H9 (cell line): ENCODE data around the gene KLHDC8A. TPM values are rescaled to one million over a fixed set of nuclear protein-coding genes. Genes with fewer than 3 reads are reported as not detected.

Experiments used
- DNase-seq: peaks from one replicate; pipeline ENCODE4 v3.0.0-alpha.2; 2017
- H2AFZ ChIP-seq: one replicate; pipeline ENCODE4 v1.6.1; 2013; ENCODE audit warnings: mild to moderate bottlenecking, low read length, control low read depth, moderate library complexity
- H2AK5ac ChIP-seq: 2 replicates; pipeline ENCODE4 v1.6.1; 2013; ENCODE audit warnings: low read length, control low read depth, mixed read lengths; ENCODE audit not compliant: insufficient read length
- H2BK120ac ChIP-seq: one replicate; pipeline ENCODE4 v1.6.1; 2013; ENCODE audit warnings: low read depth, mild to moderate bottlenecking, low read length, control low read depth, inconsistent platforms; ENCODE audit not compliant: poor library complexity, severe bottlenecking
- H2BK12ac ChIP-seq: 2 replicates; pipeline ENCODE4 v1.6.1; 2013; ENCODE audit warnings: low read length, control low read depth, mixed read lengths, low read depth; ENCODE audit not compliant: insufficient read length
- H2BK15ac ChIP-seq: 2 replicates; pipeline ENCODE4 v1.6.1; 2013; ENCODE audit warnings: low read depth, low read length, control low read depth
- H2BK20ac ChIP-seq: one replicate; pipeline ENCODE4 v1.6.1; 2013; ENCODE audit warnings: low read depth, mild to moderate bottlenecking, low read length, control low read depth, inconsistent platforms; ENCODE audit not compliant: poor library complexity, severe bottlenecking
- H2BK5ac ChIP-seq: 2 replicates; pipeline ENCODE4 v1.6.1; 2013; ENCODE audit warnings: low read length, control low read depth, mixed read lengths; ENCODE audit not compliant: insufficient read length
- H3K14ac ChIP-seq: 2 replicates; pipeline ENCODE4 v1.6.1; 2013; ENCODE audit warnings: low read length, control low read depth; ENCODE audit not compliant: insufficient read depth
- H3K18ac ChIP-seq: 2 replicates; pipeline ENCODE4 v1.6.1; 2013; ENCODE audit warnings: low read depth, mild to moderate bottlenecking, mixed read lengths, low read length, control low read depth; ENCODE audit not compliant: insufficient read length
- H3K23ac ChIP-seq: 2 replicates; pipeline ENCODE4 v1.6.1; 2013; ENCODE audit warnings: low read length, control low read depth, mixed read lengths, low read depth; ENCODE audit not compliant: insufficient read length
- H3K23me2 ChIP-seq: 2 replicates; pipeline ENCODE4 v1.6.1; 2013; ENCODE audit warnings: low read depth, mild to moderate bottlenecking, mixed read lengths, low read length, control low read depth; ENCODE audit not compliant: insufficient read length, poor library complexity, severe bottlenecking
- H3K27ac ChIP-seq: 2 replicates; pipeline ENCODE4 v1.5.1; 2013; ENCODE audit warnings: low read length, control low read depth, mixed read lengths, low read depth; ENCODE audit not compliant: insufficient read length
- H3K27me3 ChIP-seq: 2 replicates; pipeline ENCODE4 v1.6.1; 2013; ENCODE audit warnings: low read length, control low read depth, inconsistent platforms; ENCODE audit not compliant: insufficient read depth
- H3K4ac ChIP-seq: 2 replicates; pipeline ENCODE4 v1.6.1; 2013; ENCODE audit warnings: low read depth, mild to moderate bottlenecking, control low read depth, inconsistent platforms, low read length, moderate library complexity
- H3K4me1 ChIP-seq: 2 replicates; pipeline ENCODE4 v1.6.1; 2013; ENCODE audit warnings: low read length, control low read depth, inconsistent platforms; ENCODE audit not compliant: insufficient read depth
- H3K4me2 ChIP-seq: 2 replicates; pipeline ENCODE4 v1.6.1; 2013; ENCODE audit warnings: low read length, control low read depth, mixed read lengths; ENCODE audit not compliant: insufficient read length, insufficient read depth
- H3K56ac ChIP-seq: 2 replicates; pipeline ENCODE4 v1.6.1; 2013; ENCODE audit warnings: low read depth, mild to moderate bottlenecking, mixed read lengths, low read length, control low read depth; ENCODE audit not compliant: insufficient read length
- H3K79me1 ChIP-seq: 2 replicates; pipeline ENCODE4 v1.6.1; 2013; ENCODE audit warnings: low read depth, mild to moderate bottlenecking, moderate library complexity, low read length, control low read depth, inconsistent platforms; ENCODE audit not compliant: insufficient read depth, poor library complexity, severe bottlenecking
- H3K79me2 ChIP-seq: 2 replicates; pipeline ENCODE4 v1.6.1; 2013; ENCODE audit warnings: low read length, control low read depth, inconsistent platforms; ENCODE audit not compliant: insufficient read depth
- H3K9ac ChIP-seq: 2 replicates; pipeline ENCODE4 v1.6.1; 2013; ENCODE audit warnings: low read length, control low read depth, mixed read lengths; ENCODE audit not compliant: insufficient read length; ENCODE audit errors: extremely low read depth
- H3K9me3 ChIP-seq: one replicate; pipeline ENCODE4 v1.6.1; 2013; ENCODE audit warnings: low read depth, low read length, inconsistent platforms; ENCODE audit not compliant: control insufficient read depth
- H3T11ph ChIP-seq: one replicate; pipeline ENCODE4 v1.6.1; 2013; ENCODE audit warnings: mild to moderate bottlenecking, low read length, control low read depth, inconsistent platforms
- H4K20me1 ChIP-seq: one replicate; pipeline ENCODE4 v1.6.1; 2013; ENCODE audit not compliant: control insufficient read depth, insufficient read length, insufficient read depth
- H4K5ac ChIP-seq: 2 replicates; pipeline ENCODE4 v1.6.1; 2013; ENCODE audit warnings: low read depth, mild to moderate bottlenecking, mixed read lengths, low read length, control low read depth; ENCODE audit not compliant: insufficient read length
- H4K8ac ChIP-seq: replicated peaks from 2 replicates; pipeline ENCODE4 v1.6.1; 2013; ENCODE audit warnings: low read length, control low read depth, mixed read lengths, low read depth; ENCODE audit not compliant: insufficient read length
- H4K91ac ChIP-seq: 2 replicates; pipeline ENCODE4 v1.6.1; 2013; ENCODE audit warnings: low read depth, mild to moderate bottlenecking, moderate library complexity, mixed read lengths, low read length, control low read depth; ENCODE audit not compliant: insufficient read length
- H3K27ac Mint-ChIP-seq, 3 experiments: 2 replicates in 2 of 3; 3 replicates in 1 of 3; pipeline ENCODE4 v1.8.0; 2020 to 2021; ENCODE audit warnings: mixed read lengths in 3 of 3, mild to moderate bottlenecking in 1 of 3, moderate library complexity in 1 of 3
- H3K27me3 Mint-ChIP-seq: 2 replicates; pipeline ENCODE4 v1.8.0; 2021; ENCODE audit warnings: low read depth, mild to moderate bottlenecking, moderate library complexity, mixed read lengths
- H3K36me3 Mint-ChIP-seq, 3 experiments: 2 replicates in 2 of 3; 3 replicates in 1 of 3; pipeline ENCODE4 v1.8.0; 2020 to 2021; ENCODE audit warnings: low read depth in 3 of 3, mixed read lengths in 3 of 3; ENCODE audit not compliant: insufficient read depth in 1 of 3
- H3K4me1 Mint-ChIP-seq, 2 experiments: 2 replicates each; pipeline ENCODE4 v1.8.0; 2020; ENCODE audit warnings: mixed read lengths in 2 of 2
- H3K4me3 Mint-ChIP-seq, 2 experiments: 2 replicates in 1 of 2; 3 replicates in 1 of 2; pipeline ENCODE4 v1.8.0; 2020 to 2021; ENCODE audit warnings: mild to moderate bottlenecking in 2 of 2, mixed read lengths in 2 of 2, moderate library complexity in 1 of 2
- H3K9me3 Mint-ChIP-seq, 2 experiments: 2 replicates in 1 of 2; 3 replicates in 1 of 2; pipeline ENCODE4 v1.8.0; 2020; ENCODE audit warnings: mild to moderate bottlenecking in 2 of 2, mixed read lengths in 2 of 2, moderate library complexity in 1 of 2
- CTCF ChIP-seq: fragments of 200-600 bp; sonication (generic); conservative IDR thresholded peaks from 3 replicates; pipeline ENCODE4 v1.8.0; 2021; ENCODE audit warnings: antibody characterized with exemption, mild to moderate bottlenecking
- WGBS: extraction: QIAGEN DNeasy Blood & Tissue Kit; methylation state at CpG from one replicate; pipeline ENCODE4 v1.1.7; 2013; ENCODE audit warnings: missing lambda C conversion rate, low lambda C conversion rate, mixed read lengths; ENCODE audit not compliant: insufficient read length; ENCODE audit errors: extremely low coverage; 5-methylcytosine and 5-hydroxymethylcytosine counted together
- total RNA-seq: library from RNA; stranded (reverse); gene quantifications from 2 replicates; pipeline ENCODE4 v1.2.1, GENCODE V29; 2021

Gene KLHDC8A
- total RNA-seq, 1 experiment from 2014 or later, result 0.96 TPM

- no peaks in the 10 kb centered on the region for H3K9me3 Mint-ChIP-seq
- Histone ChIP-seq H4K20me1 (no peaks in the 10 kb centered on the region), H4K8ac (no peak overlapping the region), H2AFZ (no peak overlapping the region), H3K27me3 (no peaks in the 10 kb centered on the region), H3K23me2 (no peaks in the 10 kb centered on the region), H3T11ph (no peak overlapping the region), H3K56ac (no peak overlapping the region), H3K18ac (no peak overlapping the region), H3K23ac (no peak overlapping the region), H3K9me3 (no peaks in the 10 kb centered on the region), H3K4me1 (peaks cover 8% of the 10 kb centered on the region), H3K4me2 (no peak overlapping the region), H4K5ac (no peak overlapping the region), H2BK120ac (no peak overlapping the region), H2BK15ac (no peak overlapping the region), H2AK5ac (peak overlapping the region; percentile 52), H4K91ac (no peak overlapping the region), H3K27ac (no peak overlapping the region), H3K4ac (no peak overlapping the region; the same call in 1 of the 2 replicates), H2BK5ac (no peak overlapping the region), H3K9ac (no peak overlapping the region), H3K14ac (no peak overlapping the region; the same call in 1 of the 2 replicates), H3K79me2 (no peaks in the 10 kb centered on the region), H2BK20ac (no peak overlapping the region), H2BK12ac (no peak overlapping the region), H3K79me1 (no peaks in the 10 kb centered on the region)
- TF ChIP-seq CTCF, result no peak
- H3K27me3 Mint-ChIP-seq, result peaks cover 14% of the 10 kb centered on the region
- no peak for DNase-seq
- H3K4me1 Mint-ChIP-seq, result peaks cover 11 to 17% of the 10 kb centered on the region in 2 experiments
- H3K36me3 Mint-ChIP-seq, result no peaks in the 10 kb centered on the region
- no CpG with 5 or more reads among the region's 11 CpGs for WGBS
- no peak overlapping the region for H3K4me3 Mint-ChIP-seq
- no peak overlapping the region; a peak in 1 of 7 replicates for H3K27ac Mint-ChIP-seq
Measured at GRCh38 chr1:205332015-205332791, 24.5 kb downstream of the KLHDC8A start.
